HepG2 (cell line): ENCODE results near the gene APBB1. TPM values are rescaled to one million over a fixed set of nuclear protein-coding genes. Genes with fewer than 3 reads are reported as not detected.

Experiments
- CREM ChIP-seq, 2 experiments: sonication (generic) in 1 of 2; formaldehyde crosslinking in 1 of 2; IDR thresholded peaks; 2 replicates each; pipeline versions ENCODE4 v1.4.0 to v1.6.1; 2016 to 2020; ENCODE audit warnings: antibody characterized with exemption in 1 of 2, mild to moderate bottlenecking in 1 of 2, missing genetic modification reagents in 1 of 2
- FOXA3 ChIP-seq: IDR thresholded peaks from 2 replicates; pipeline ENCODE4 v1.6.1; 2016; ENCODE audit warnings: missing genetic modification reagents, missing compliant biosample characterization
- GATAD2A ChIP-seq: IDR thresholded peaks from 2 replicates; pipeline ENCODE4 v1.6.1; 2016
- ISX ChIP-seq: sonication (generic); formaldehyde crosslinking; conservative IDR thresholded peaks from 2 replicates; pipeline ENCODE4 v1.5.0; 2020; ENCODE audit warnings: missing genetic modification reagents
- MEF2D ChIP-seq: sonication (generic); formaldehyde crosslinking; IDR thresholded peaks from 2 replicates; pipeline ENCODE4 v1.5.1; 2020; ENCODE audit warnings: mild to moderate bottlenecking, missing genetic modification reagents
- MLLT10 ChIP-seq: sonication (generic); formaldehyde crosslinking; IDR thresholded peaks from 2 replicates; pipeline ENCODE4 v1.4.0; 2020; ENCODE audit warnings: missing genetic modification reagents
- PAX8 ChIP-seq: sonication (generic); formaldehyde crosslinking; IDR thresholded peaks from 2 replicates; pipeline ENCODE4 v1.8.0; 2022; ENCODE audit warnings: mild to moderate bottlenecking, missing genetic modification reagents, borderline replicate concordance
- POLR2G ChIP-seq: fragments of 200-400 bp; formaldehyde crosslinking; IDR thresholded peaks from 2 replicates; pipeline ENCODE4 v1.6.1; 2018; ENCODE audit warnings: mild to moderate bottlenecking, low read depth, low read length, moderate library complexity
- SATB2 ChIP-seq: sonication (generic); formaldehyde crosslinking; IDR thresholded peaks from 2 replicates; pipeline ENCODE4 v1.5.0; 2020; ENCODE audit warnings: missing genetic modification reagents
- SNAPC5 ChIP-seq: sonication (generic); formaldehyde crosslinking; IDR thresholded peaks from 2 replicates; pipeline ENCODE4 v1.8.1; 2023; ENCODE audit warnings: mild to moderate bottlenecking, missing genetic modification reagents, borderline replicate concordance
- THAP9 ChIP-seq: sonication (generic); formaldehyde crosslinking; IDR thresholded peaks from 2 replicates; pipeline ENCODE4; 2020; ENCODE audit warnings: missing genetic modification reagents, mild to moderate bottlenecking, borderline replicate concordance
- ZBTB1 ChIP-seq: sonication (generic); formaldehyde crosslinking; IDR thresholded peaks from 2 replicates; pipeline ENCODE4 v1.4.0; 2020; ENCODE audit warnings: missing genetic modification reagents, borderline replicate concordance
- ZKSCAN1 ChIP-seq: fragments of 150-350 bp; IDR thresholded peaks from 2 replicates; pipeline ENCODE4 v1.6.1; 2014; ENCODE audit warnings: low read length
- ZNF646 ChIP-seq: sonication (generic); formaldehyde crosslinking; IDR thresholded peaks from 2 replicates; pipeline ENCODE4 v1.9.0; 2021; ENCODE audit warnings: mild to moderate bottlenecking, missing genetic modification reagents
- ZNF713 ChIP-seq: sonication (generic); formaldehyde crosslinking; IDR thresholded peaks from 2 replicates; pipeline ENCODE4 v1.4.0; 2020; ENCODE audit warnings: mild to moderate bottlenecking, missing genetic modification reagents
- ZNF749 ChIP-seq: sonication (generic); formaldehyde crosslinking; IDR thresholded peaks from 2 replicates; pipeline ENCODE4 v1.8.0; 2022; ENCODE audit warnings: mild to moderate bottlenecking, missing genetic modification reagents, moderate library complexity, borderline replicate concordance
- ZSCAN22 ChIP-seq: sonication (generic); formaldehyde crosslinking; IDR thresholded peaks from 2 replicates; pipeline ENCODE4 v1.4.0; 2020; ENCODE audit warnings: mild to moderate bottlenecking, missing genetic modification reagents
- ZSCAN29 ChIP-seq: sonication (generic); formaldehyde crosslinking; conservative IDR thresholded peaks from 2 replicates; pipeline ENCODE4 v1.4.0; 2020; ENCODE audit warnings: mild to moderate bottlenecking, missing genetic modification reagents
- polyA plus RNA-seq, 8 experiments: library from polyadenylated mRNA; depleted of rRNA in 3 of 8; stranded (reverse) in 7 of 8; unstranded in 1 of 8; fragments of >200 nt; fragmentation: Illumina TruSeq in 4 of 8; extraction: Trizol in 4 of 8; gene quantifications; 2 replicates each; pipeline versions ENCODE4 v1.2.1 to v1.2.3, GENCODE V29; 2011 to 2016; ENCODE audit warnings: low read depth in 4 of 8, missing spikeins in 1 of 8, mixed read lengths in 1 of 8; ENCODE audit not compliant: insufficient read depth in 1 of 8
- total RNA-seq, 5 experiments: library from RNA; depleted of rRNA; stranded (reverse); fragments of >200 nt; fragmentation: Illumina TruSeq; extraction: Trizol; gene quantifications; 2 replicates each; pipeline ENCODE4 v1.2.3, GENCODE V29; 2016; ENCODE audit warnings: low read depth in 1 of 5

APBB1 gene
- total and polyA plus RNA-seq, 2 of the 13 experiments (the other 11 are each of a cell fraction or from before 2014, with no cell fraction given): 1.7 to 3.5 TPM

- TF ChIP-seq FOXA3 (no peak), GATAD2A (peak; percentile 35), PAX8 (CRISPR knock-in tag) (0 out of 2 replicates have a peak, but pooled peaks have one; percentile 36), ZSCAN29 (CRISPR knock-in tag) (no peak), ZKSCAN1 (no peak), ISX (CRISPR knock-in tag) (no peak), ZNF646 (CRISPR knock-in tag) (no peak), THAP9 (peak; percentile 24; the same call in 1 of the 2 replicates), MLLT10 (CRISPR knock-in tag) (no peak), ZNF713 (no peak), SATB2 (no peak), ZBTB1 (CRISPR knock-in tag) (no peak), MEF2D (CRISPR knock-in tag) (no peak), ZNF749 (CRISPR knock-in tag) (peak; percentile 73; the same call in 1 of the 2 replicates), POLR2G (peak; percentile 63), CREM (IDR thresholded peaks at IDR 0.05) (no peak), CREM (CRISPR knock-in tag; IDR thresholded peaks at IDR 0.05) (no peak), ZSCAN22 (CRISPR knock-in tag) (no peak), SNAPC5 (CRISPR knock-in tag) (no peak)
Measured at GRCh38 chr11:6389905-6390717, 28.8 kb downstream of the APBB1 start, which contains the start of gene SMPD1 (continued).
